Measurements from ENCODE around the gene RACK1. TPM values are rescaled to one million over a fixed set of nuclear protein-coding genes. Genes with fewer than 3 reads are reported as not detected.

RACK1 gene
- polyA plus RNA-seq, 1 of the 3 experiments (the other 2 are of a cell fraction) = 4,715 TPM

DNA sequence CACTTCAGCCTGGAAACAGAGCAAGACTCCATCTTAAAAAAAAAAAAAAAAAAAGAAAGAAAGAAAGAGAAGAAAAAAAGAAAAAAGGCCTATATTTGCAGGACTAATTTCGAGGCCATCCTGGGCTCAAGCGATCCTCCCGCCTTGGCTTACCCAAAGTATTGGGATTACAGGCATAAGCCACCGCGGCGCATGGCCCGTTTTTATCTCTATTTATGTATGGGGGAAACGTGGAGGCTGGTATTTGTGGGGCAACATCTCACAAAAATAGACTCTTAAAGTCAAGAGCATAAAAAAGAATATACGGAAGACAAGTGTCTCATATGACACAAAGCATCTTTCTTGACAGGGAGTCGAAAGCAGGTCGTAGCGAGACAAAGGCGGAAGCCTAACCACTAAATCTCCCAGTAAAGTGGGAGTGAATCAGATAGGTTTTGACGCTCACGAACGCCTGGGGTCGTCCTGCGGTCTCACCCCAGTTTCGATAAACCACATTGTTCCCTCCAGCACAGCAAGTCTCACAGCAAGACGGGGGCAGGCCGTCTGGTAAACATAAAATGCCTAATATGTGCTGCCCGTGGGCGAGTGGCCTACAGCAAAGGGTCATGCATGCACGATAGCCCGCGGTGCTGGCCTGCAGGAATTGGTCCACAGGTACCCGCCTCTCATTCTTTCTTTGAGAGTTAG, 22.5 kb downstream of the RACK1 start (continued):
- TF ChIP-seq FOXM1 (IDR thresholded peaks at IDR 0.05; ENCODE audit: low read depth) (no peak), POLR2AphosphoS5 (IDR thresholded peaks at IDR 0.05; ENCODE audit: low read depth, low read length) (no peak)

DNA sequence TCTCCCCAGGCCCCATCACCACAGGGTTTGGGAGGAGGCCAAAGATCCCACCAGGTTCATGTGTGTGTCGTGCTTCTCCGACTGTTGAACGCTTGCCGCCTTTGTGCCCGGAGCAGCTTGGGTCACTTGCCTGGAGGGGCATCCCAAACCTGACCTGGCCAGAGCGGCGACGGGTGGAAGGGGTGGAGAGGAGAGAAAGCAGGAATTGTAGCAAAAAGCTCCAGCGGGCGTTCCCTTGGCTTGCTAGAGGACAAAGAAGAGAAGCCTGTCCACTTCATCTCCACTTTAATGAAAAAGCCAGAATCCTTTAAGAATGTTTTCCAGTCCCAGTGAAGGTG, 23.6 kb downstream of the RACK1 start:
- CTCF ChIA-PET = interaction anchor here (1.6 to 2.0 kb wide), 2 partner anchors 32 to 35 kb away, joined by 5 to 11 read pairs; no protein-coding TSS in a partner anchor
- H4K20me1 ChIP-seq (ENCODE audit: insufficient read depth) = peaks cover 5% of the 10 kb centered on the region
- H2AFZ ChIP-seq (ENCODE audit: low read depth) = no peak overlapping the region

DNA sequence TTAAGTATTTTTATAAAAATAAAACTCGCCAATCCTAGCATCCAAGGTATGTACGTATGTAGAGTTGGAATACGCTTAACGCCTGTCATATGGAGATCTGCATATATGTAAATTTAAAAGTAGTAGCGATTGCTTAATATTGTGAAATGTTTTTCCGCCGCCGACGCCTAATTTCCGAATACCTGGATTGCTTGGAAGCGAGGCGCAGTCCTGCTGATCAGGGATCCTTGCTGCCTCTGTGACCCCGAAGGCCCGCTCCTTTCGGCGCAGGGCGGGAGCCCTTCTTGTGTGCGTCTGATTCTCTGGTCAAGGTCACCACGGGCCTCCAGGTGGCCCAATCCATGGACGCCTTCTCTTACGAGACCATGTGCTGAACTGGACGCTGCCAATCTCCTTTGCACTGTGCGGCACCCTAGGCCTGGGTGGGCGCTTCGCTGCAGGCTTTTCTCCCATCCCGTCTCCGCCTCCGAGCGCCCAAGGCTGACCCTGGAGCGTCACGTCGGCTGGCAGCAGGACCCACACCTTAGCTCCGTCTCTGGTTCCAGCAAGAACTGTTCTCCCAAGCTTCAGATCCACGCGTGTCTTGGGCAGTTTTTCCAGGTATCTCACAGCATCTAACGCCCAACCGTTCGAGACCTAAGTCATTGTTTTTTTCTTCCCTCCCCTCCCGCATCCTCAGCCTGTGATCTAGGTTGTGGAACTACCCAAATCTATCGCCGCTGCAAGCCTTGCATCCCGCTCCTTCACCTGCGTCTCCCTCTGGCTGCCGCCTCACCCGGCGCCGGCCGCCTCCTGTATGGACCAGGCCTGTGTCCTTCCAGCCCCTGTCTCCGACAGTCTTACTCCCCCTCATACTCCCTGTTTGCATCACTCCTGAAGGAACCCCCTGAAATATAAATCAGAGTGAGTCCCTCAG, 24.2 kb downstream of the RACK1 start:
- Histone ChIP-seq H3K36me3 (replicated peaks in 1 of 2; ENCODE audit: control insufficient read depth in 1 of 2, insufficient read depth in 2 of 2, low read length in 1 of 2) (no peaks in the 10 kb centered on the region), H3K4me3 (ENCODE audit: low read depth in 2 of 2, low read length in 1 of 2) (no peak overlapping the region), H3K4me1 (ENCODE audit: control insufficient read depth in 1 of 2, insufficient read depth in 2 of 2, low read depth in 1 of 2, low read length in 1 of 2) (peaks cover 0 to 18% of the 10 kb centered on the region in 2 experiments; a peak in 1 of 4 replicates), H3K9ac (no peak overlapping the region), H4K20me1 (ENCODE audit: insufficient read depth) (peaks cover 5% of the 10 kb centered on the region), H3K27me3 (ENCODE audit: insufficient read depth) (no peaks in the 10 kb centered on the region), H3K27ac (ENCODE audit: low read depth in 2 of 2, low read length in 1 of 2) (no peak overlapping the region), H3K4me2 (no peak overlapping the region), H3K79me2 (ENCODE audit: insufficient read depth) (peaks cover 9% of the 10 kb centered on the region), H2AFZ (ENCODE audit: low read depth) (no peak overlapping the region), H3F3A (replicated peaks; ENCODE audit: insufficient read depth) (peaks cover 54% of the 10 kb centered on the region), H3K9me3 (no peaks in the 10 kb centered on the region), H3K9me2 (no peaks in the 10 kb centered on the region)
- POLR2A ChIA-PET = no interaction called here
- CTCF ChIA-PET = interaction anchor here (1.6 to 2.0 kb wide), 2 partner anchors 31 to 35 kb away, joined by 5 to 11 read pairs; no protein-coding TSS in a partner anchor
- no peak for DNase-seq
- TF ChIP-seq MEF2A (IDR thresholded peaks at IDR 0.05; ENCODE audit: borderline replicate concordance, low read depth) = no peak
- TF ChIP-seq, protein P1, sequence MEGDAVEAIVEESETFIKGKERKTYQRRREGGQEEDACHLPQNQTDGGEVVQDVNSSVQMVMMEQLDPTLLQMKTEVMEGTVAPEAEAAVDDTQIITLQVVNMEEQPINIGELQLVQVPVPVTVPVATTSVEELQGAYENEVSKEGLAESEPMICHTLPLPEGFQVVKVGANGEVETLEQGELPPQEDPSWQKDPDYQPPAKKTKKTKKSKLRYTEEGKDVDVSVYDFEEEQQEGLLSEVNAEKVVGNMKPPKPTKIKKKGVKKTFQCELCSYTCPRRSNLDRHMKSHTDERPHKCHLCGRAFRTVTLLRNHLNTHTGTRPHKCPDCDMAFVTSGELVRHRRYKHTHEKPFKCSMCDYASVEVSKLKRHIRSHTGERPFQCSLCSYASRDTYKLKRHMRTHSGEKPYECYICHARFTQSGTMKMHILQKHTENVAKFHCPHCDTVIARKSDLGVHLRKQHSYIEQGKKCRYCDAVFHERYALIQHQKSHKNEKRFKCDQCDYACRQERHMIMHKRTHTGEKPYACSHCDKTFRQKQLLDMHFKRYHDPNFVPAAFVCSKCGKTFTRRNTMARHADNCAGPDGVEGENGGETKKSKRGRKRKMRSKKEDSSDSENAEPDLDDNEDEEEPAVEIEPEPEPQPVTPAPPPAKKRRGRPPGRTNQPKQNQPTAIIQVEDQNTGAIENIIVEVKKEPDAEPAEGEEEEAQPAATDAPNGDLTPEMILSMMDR (IDR thresholded peaks at IDR 0.05) = no peak
- TF ChIP-seq RAD21 (IDR thresholded peaks at IDR 0.05; ENCODE audit: low read length) = no peak
- TF ChIP-seq, protein P2, sequence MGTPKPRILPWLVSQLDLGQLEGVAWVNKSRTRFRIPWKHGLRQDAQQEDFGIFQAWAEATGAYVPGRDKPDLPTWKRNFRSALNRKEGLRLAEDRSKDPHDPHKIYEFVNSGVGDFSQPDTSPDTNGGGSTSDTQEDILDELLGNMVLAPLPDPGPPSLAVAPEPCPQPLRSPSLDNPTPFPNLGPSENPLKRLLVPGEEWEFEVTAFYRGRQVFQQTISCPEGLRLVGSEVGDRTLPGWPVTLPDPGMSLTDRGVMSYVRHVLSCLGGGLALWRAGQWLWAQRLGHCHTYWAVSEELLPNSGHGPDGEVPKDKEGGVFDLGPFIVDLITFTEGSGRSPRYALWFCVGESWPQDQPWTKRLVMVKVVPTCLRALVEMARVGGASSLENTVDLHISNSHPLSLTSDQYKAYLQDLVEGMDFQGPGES (IDR thresholded peaks at IDR 0.05; ENCODE audit: low read depth, low read length) = no peak
- TF ChIP-seq, protein P3, sequence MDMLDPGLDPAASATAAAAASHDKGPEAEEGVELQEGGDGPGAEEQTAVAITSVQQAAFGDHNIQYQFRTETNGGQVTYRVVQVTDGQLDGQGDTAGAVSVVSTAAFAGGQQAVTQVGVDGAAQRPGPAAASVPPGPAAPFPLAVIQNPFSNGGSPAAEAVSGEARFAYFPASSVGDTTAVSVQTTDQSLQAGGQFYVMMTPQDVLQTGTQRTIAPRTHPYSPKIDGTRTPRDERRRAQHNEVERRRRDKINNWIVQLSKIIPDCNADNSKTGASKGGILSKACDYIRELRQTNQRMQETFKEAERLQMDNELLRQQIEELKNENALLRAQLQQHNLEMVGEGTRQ (IDR thresholded peaks at IDR 0.05; ENCODE audit: borderline replicate concordance, low read depth, low read length) = no peak
- TF ChIP-seq NFIC (IDR thresholded peaks at IDR 0.05; ENCODE audit: borderline replicate concordance) = no peak
- TF ChIP-seq RXRA (IDR thresholded peaks at IDR 0.05; ENCODE audit: borderline replicate concordance, low read depth) = no peak
- TF ChIP-seq MXI1 (IDR thresholded peaks at IDR 0.05; ENCODE audit: low read depth, low read length) = no peak
- WGBS (ENCODE audit: low lambda C conversion rate) = 97% methylated on average over 46 of the region's 49 CpGs

More for the DNA sequence above, 23.6 kb downstream of the RACK1 start:
- Histone ChIP-seq H3K4me2 (no peak overlapping the region), H3K9me2 (no peaks in the 10 kb centered on the region), H3F3A (replicated peaks; ENCODE audit: insufficient read depth) (peaks cover 54% of the 10 kb centered on the region), H3K9ac (no peak overlapping the region), H3K27ac (ENCODE audit: low read depth in 2 of 2, low read length in 1 of 2) (no peak overlapping the region), H3K36me3 (replicated peaks in 1 of 2; ENCODE audit: control insufficient read depth in 1 of 2, insufficient read depth in 2 of 2, low read length in 1 of 2) (no peaks in the 10 kb centered on the region), H3K79me2 (ENCODE audit: insufficient read depth) (peaks cover 15% of the 10 kb centered on the region), H3K4me3 (ENCODE audit: low read depth in 2 of 2, low read length in 1 of 2) (no peak overlapping the region), H3K27me3 (ENCODE audit: insufficient read depth) (no peaks in the 10 kb centered on the region), H3K4me1 (ENCODE audit: control insufficient read depth in 1 of 2, insufficient read depth in 2 of 2, low read depth in 1 of 2, low read length in 1 of 2) (peaks cover 0 to 24% of the 10 kb centered on the region in 2 experiments; a peak in 1 of 4 replicates), H3K9me3 (no peaks in the 10 kb centered on the region)
- no peak for DNase-seq
- TF ChIP-seq TEAD4 (IDR thresholded peaks at IDR 0.05; ENCODE audit: borderline replicate concordance, insufficient read depth) = no peak
- TF ChIP-seq, protein P1 (IDR thresholded peaks at IDR 0.05) = no peak
- TF ChIP-seq GATA2 (CRISPR knock-in tag; IDR thresholded peaks at IDR 0.05) = no peak
- TF ChIP-seq, protein P3 (IDR thresholded peaks at IDR 0.05; ENCODE audit: borderline replicate concordance, low read depth, low read length) = no peak
- POLR2A ChIA-PET = no interaction called here
- 97% methylated on average over 10 of the region's 10 CpGs for WGBS (ENCODE audit: low lambda C conversion rate)
